Osteocyte (in vitro differentiated cells): ENCODE results near the gene PRELID2. TPM values are rescaled to one million over a fixed set of nuclear protein-coding genes. Genes with fewer than 3 reads are reported as not detected.

Experiments used
- DNase-seq: peaks from one replicate; pipeline ENCODE4 v3.0.0; 2021; ENCODE audit warnings: mixed read lengths; ENCODE audit not compliant: unreplicated experiment; ENCODE audit errors: extremely low spot score
- H3K27ac Mint-ChIP-seq: one replicate; pipeline ENCODE4 v1.8.0; 2021; ENCODE audit warnings: mild to moderate bottlenecking, mixed read lengths; ENCODE audit not compliant: unreplicated experiment
- H3K27me3 Mint-ChIP-seq: one replicate; pipeline ENCODE4 v1.8.0; 2021; ENCODE audit warnings: mixed read lengths; ENCODE audit not compliant: unreplicated experiment
- H3K36me3 Mint-ChIP-seq: one replicate; pipeline ENCODE4 v1.8.0; 2021; ENCODE audit warnings: mixed read lengths; ENCODE audit not compliant: unreplicated experiment
- H3K4me1 Mint-ChIP-seq: one replicate; pipeline ENCODE4 v1.8.0; 2021; ENCODE audit warnings: mixed read lengths; ENCODE audit not compliant: unreplicated experiment
- H3K4me3 Mint-ChIP-seq: one replicate; pipeline ENCODE4 v1.8.0; 2021; ENCODE audit warnings: mild to moderate bottlenecking, moderate library complexity, mixed read lengths; ENCODE audit not compliant: unreplicated experiment
- H3K9me3 Mint-ChIP-seq: one replicate; pipeline ENCODE4 v1.8.0; 2021; ENCODE audit warnings: mixed read lengths; ENCODE audit not compliant: unreplicated experiment
- long read RNA-seq: library from polyadenylated mRNA; unstranded; transcript quantifications from one replicate; pipeline ENCODE4 v2.0.0, GENCODE V29; 2021
- total RNA-seq: library from RNA; stranded (reverse); gene quantifications from 2 replicates; pipeline ENCODE4 v1.2.1, GENCODE V29; 2021
- TF ChIP-seq, protein P1 (sequence below): fragments of 200-600 bp; sonication (generic); IDR thresholded peaks from 2 replicates; pipeline ENCODE4 v1.5.0; 2021; ENCODE audit warnings: antibody characterized with exemption, mild to moderate bottlenecking, moderate library complexity

Gene PRELID2
- total RNA-seq, result 4.7 and 6.0 TPM in 2 replicates
- long read RNA-seq, partial matches to known transcripts, result 0 of 11 reads
- long read RNA-seq, other reads (novel, unspliced or antisense), result 9 of 11 reads

DNA sequence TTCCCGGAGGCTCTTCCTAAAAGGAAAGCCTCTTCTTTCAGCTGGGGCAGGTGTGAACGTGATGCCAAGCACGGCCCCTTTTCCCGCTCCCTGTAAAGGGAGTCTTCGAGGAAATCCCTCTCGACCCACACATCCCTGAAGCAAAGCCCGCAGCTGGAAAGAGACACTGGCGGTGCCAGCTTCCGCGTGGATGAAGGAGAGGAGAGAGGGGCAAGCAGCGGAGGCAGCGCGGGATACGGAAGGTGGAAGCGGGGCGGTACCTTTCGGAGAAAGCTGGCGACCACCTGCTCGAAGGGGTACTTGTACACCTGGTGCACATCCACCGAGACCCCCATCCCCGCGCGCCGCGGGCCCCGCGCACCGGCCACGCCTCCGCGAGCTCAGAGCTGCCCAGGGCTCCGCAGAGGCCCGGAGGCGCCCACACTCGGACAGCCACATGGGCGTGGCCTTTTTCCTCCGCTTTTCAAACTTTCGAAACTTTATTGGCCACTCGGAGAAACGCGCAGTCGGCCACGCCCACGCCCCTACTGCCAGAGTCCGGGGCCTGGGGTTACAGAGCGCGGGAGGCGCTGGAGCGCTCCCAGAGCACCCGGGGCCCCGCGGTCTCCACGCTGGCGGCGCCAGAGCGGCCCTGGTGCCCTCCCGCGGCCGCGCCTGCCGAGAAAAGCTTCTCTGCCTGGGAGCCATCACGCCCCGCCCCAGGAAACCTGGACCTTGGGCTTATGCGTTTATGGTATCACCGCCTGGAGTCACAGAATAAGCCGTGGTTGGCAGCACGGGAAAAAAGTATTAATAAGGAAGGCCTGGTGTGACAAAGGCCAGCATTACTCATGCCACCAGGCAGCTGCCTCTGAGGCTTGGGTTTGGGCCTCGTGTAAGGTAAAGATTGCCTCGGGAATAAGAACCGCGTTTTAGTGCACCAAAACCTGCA, at the start of gene PRELID2:
TSS of gene PRELID2 (minus strand) at position 426 of the 931 bp plus-strand sequence. CDS start at position 335, 91 bp downstream.
- TF ChIP-seq, protein P1, sequence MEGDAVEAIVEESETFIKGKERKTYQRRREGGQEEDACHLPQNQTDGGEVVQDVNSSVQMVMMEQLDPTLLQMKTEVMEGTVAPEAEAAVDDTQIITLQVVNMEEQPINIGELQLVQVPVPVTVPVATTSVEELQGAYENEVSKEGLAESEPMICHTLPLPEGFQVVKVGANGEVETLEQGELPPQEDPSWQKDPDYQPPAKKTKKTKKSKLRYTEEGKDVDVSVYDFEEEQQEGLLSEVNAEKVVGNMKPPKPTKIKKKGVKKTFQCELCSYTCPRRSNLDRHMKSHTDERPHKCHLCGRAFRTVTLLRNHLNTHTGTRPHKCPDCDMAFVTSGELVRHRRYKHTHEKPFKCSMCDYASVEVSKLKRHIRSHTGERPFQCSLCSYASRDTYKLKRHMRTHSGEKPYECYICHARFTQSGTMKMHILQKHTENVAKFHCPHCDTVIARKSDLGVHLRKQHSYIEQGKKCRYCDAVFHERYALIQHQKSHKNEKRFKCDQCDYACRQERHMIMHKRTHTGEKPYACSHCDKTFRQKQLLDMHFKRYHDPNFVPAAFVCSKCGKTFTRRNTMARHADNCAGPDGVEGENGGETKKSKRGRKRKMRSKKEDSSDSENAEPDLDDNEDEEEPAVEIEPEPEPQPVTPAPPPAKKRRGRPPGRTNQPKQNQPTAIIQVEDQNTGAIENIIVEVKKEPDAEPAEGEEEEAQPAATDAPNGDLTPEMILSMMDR, result no peak
- H3K4me3 Mint-ChIP-seq, result peak within 1 kb of the TSS; percentile 73
- no peaks in the 10 kb centered on the region for H3K9me3 Mint-ChIP-seq
- peak within 1 kb of the TSS; percentile 33 for H3K27ac Mint-ChIP-seq
- no peaks in the 10 kb centered on the region for H3K36me3 Mint-ChIP-seq
- DNase-seq, result peak; percentile 92
- peaks cover 19% of the 10 kb centered on the region for H3K4me1 Mint-ChIP-seq
- H3K27me3 Mint-ChIP-seq, result no peaks in the 10 kb centered on the region

DNA sequence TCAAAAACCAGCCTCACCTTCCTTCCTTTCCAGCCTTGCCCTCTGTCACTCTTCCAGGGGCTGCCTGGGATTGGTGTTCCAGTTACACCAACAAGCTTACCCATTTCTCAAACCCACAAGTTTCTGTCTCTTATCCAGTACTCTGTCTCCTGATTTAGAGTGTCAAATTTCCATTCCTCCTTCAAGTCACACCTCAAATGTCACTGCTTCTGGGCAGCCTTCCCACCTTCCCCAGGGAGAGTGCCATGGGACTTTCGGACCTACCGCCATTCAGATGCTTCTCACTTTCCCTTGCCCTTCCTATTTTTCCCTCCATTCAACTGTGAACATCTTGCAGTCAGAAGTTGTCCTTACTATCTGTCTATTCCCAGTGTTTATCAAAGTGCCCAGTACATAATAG, 39.6 kb upstream of the PRELID2 start:
- H3K9me3 Mint-ChIP-seq, result no peaks in the 10 kb centered on the region
- no peak overlapping the region for H3K27ac Mint-ChIP-seq
- no peak overlapping the region for H3K4me3 Mint-ChIP-seq
- H3K4me1 Mint-ChIP-seq, result no peaks in the 10 kb centered on the region
- H3K27me3 Mint-ChIP-seq, result peaks cover 3% of the 10 kb centered on the region
- DNase-seq, result no peak
- TF ChIP-seq, protein P1, result no peak
- H3K36me3 Mint-ChIP-seq, result no peaks in the 10 kb centered on the region

DNA sequence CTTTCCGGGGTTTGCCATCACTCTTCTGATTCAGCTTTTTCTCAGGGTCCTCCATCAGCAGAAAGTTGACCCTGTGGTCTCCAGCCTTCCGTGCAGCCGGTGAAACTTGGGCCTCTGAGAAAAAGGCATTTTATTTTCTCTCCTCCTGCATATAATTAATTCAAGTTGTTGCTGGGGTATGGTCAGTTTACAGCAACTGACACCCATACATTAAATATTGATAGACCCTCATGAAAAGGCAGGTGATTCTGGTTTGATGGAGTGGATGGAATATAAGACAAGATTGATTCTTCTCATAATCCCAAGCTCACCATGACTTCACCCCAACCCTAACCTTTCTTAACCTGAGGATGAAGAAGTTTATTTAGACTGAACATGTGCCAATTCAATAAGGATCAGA, 37.8 kb upstream of the PRELID2 start, which contains the start of gene GRXCR2:
TSS of gene GRXCR2 (minus strand) at position 101 of the 400 bp plus-strand sequence. CDS start at position 55, 46 bp downstream.
- Mint-ChIP-seq H3K27ac (no peak within 1 kb of the TSS), H3K36me3 (no peaks in the 10 kb centered on the region), H3K4me3 (no peak within 1 kb of the TSS), H3K4me1 (no peaks in the 10 kb centered on the region), H3K27me3 (peaks cover 3% of the 10 kb centered on the region), H3K9me3 (no peaks in the 10 kb centered on the region)
- TF ChIP-seq, protein P1, result no peak
- no peak for DNase-seq

DNA sequence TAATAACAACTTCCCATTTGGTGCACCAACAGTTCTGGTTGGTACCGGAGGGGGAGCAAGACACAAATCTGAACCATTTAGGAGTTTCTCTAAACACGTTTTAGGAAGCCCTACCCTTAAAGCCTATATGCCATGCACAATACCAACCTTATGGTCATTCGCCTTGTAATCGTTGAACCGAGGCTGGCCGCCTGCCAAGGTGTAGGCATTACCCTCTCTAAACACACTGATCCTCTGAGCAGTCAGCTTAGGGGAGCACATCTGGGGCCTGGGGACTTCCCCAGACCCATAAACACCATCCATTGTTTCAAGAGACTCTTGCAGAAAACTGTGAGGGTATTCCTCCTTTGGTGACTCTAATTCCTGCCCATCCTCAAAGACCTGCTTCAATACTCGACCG, 37.3 kb upstream of the PRELID2 start:
- Mint-ChIP-seq H3K4me3 (no peak overlapping the region), H3K27ac (no peak overlapping the region), H3K9me3 (no peaks in the 10 kb centered on the region), H3K4me1 (no peaks in the 10 kb centered on the region), H3K27me3 (peaks cover 3% of the 10 kb centered on the region), H3K36me3 (no peaks in the 10 kb centered on the region)
- TF ChIP-seq, protein P1, result no peak
- DNase-seq, result no peak

DNA sequence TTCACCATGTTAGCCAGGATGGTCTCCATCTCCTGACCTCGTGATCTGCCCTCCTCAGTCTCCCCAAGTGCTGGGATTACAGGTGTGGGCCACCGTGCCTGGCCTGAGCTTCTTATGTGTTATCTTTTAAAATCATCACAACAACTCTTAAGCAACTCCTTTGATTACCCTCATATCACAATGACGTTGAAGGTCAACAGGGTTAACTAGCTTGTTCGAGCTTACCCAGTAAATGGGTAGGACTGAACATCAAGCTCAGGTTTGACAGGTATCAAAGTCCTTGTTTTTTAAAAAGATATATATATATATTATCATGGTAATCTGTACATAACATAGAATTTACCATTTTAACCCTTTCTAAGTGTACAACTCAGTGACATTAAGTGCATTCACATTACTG, 34.6 kb upstream of the PRELID2 start:
- Mint-ChIP-seq H3K27me3 (no peaks in the 10 kb centered on the region), H3K27ac (no peak overlapping the region), H3K4me3 (no peak overlapping the region), H3K36me3 (no peaks in the 10 kb centered on the region), H3K9me3 (no peaks in the 10 kb centered on the region), H3K4me1 (no peaks in the 10 kb centered on the region)
- DNase-seq, result no peak
- TF ChIP-seq, protein P1, result no peak
